ENCODE results near the gene CLOCK. TPM values are rescaled to one million over a fixed set of nuclear protein-coding genes. Genes with fewer than 3 reads are reported as not detected.

Gene CLOCK
- total RNA-seq, 1 experiment from 2014 or later: 9.5 TPM

- intact Hi-C loops (cut with micrococcal nuclease; ENCODE audit: unreplicated experiment): no loop called here
- no TSS peak for BruUV-seq (replicated peaks)
- H3K9me3 ChIP-seq: no peaks in the 10 kb centered on the region
- peaks cover 22% of the 10 kb centered on the region for H3K4me1 ChIP-seq
- no peak overlapping the region for H3K27ac Mint-ChIP-seq (ENCODE audit: unreplicated experiment)
- no peaks in the 10 kb centered on the region for H3K27me3 ChIP-seq (replicated peaks; ENCODE audit: control insufficient read depth, insufficient read depth, low read length)
- H3K4me3 Mint-ChIP-seq (ENCODE audit: unreplicated experiment): no peak overlapping the region
- H3K9me3 Mint-ChIP-seq (ENCODE audit: unreplicated experiment): no peaks in the 10 kb centered on the region
- no peak for TF ChIP-seq CTCF (IDR thresholded peaks at IDR 0.05; ENCODE audit: insufficient read depth in 1 of 2, low read depth in 1 of 2, low read length in 1 of 2, severe bottlenecking in 1 of 2, unreplicated experiment in 1 of 2)
- H3K36me3 Mint-ChIP-seq (ENCODE audit: insufficient read depth, unreplicated experiment): peaks cover 35% of the 10 kb centered on the region
- H3K27me3 Mint-ChIP-seq (ENCODE audit: insufficient read depth, unreplicated experiment): no peaks in the 10 kb centered on the region
- no peak overlapping the region for H3K4me3 ChIP-seq (ENCODE audit: low read depth, low read length)
- H3K4me1 Mint-ChIP-seq (ENCODE audit: low read depth, unreplicated experiment): peaks cover 22% of the 10 kb centered on the region
- CTCF ChIA-PET: no interaction called here
- DNase-seq: no peak
- H3K36me3 ChIP-seq (ENCODE audit: control insufficient read depth, insufficient read depth, low read length): no peaks in the 10 kb centered on the region; the same call in 1 of the 2 replicates
- POLR2A ChIA-PET: no interaction called here
Measured at GRCh38 chr4:55442541-55442940, 104.2 kb downstream of the CLOCK start.

- no peaks in the 10 kb centered on the region for H3K27me3 Mint-ChIP-seq (ENCODE audit: insufficient read depth, unreplicated experiment)
- BruUV-seq (replicated peaks): no TSS peak
- no peaks in the 10 kb centered on the region for H3K9me3 Mint-ChIP-seq (ENCODE audit: unreplicated experiment)
- H3K4me3 Mint-ChIP-seq (ENCODE audit: unreplicated experiment): no peak overlapping the region
- Histone ChIP-seq H3K36me3 (ENCODE audit: control insufficient read depth, insufficient read depth, low read length) (no peaks in the 10 kb centered on the region; the same call in 1 of the 2 replicates), H3K4me1 (peaks cover 38% of the 10 kb centered on the region), H3K27me3 (replicated peaks; ENCODE audit: control insufficient read depth, insufficient read depth, low read length) (no peaks in the 10 kb centered on the region), H3K4me3 (ENCODE audit: low read depth, low read length) (no peak overlapping the region), H3K9me3 (no peaks in the 10 kb centered on the region)
- peaks cover 42% of the 10 kb centered on the region for H3K36me3 Mint-ChIP-seq (ENCODE audit: insufficient read depth, unreplicated experiment)
- intact Hi-C loops (cut with micrococcal nuclease; ENCODE audit: unreplicated experiment): no loop called here
- H3K27ac Mint-ChIP-seq (ENCODE audit: unreplicated experiment): no peak overlapping the region
- no peak for TF ChIP-seq CTCF (IDR thresholded peaks at IDR 0.05; ENCODE audit: insufficient read depth in 1 of 2, low read depth in 1 of 2, low read length in 1 of 2, severe bottlenecking in 1 of 2, unreplicated experiment in 1 of 2)
- ChIA-PET POLR2A (no interaction called here), CTCF (no interaction called here)
- peaks cover 22% of the 10 kb centered on the region for H3K4me1 Mint-ChIP-seq (ENCODE audit: low read depth, unreplicated experiment)
- no peak for DNase-seq
Measured at GRCh38 chr4:55440786-55441185, 105.9 kb downstream of the CLOCK start.

GRCh38 chr4:55439023-55439422 lies 107.7 kb downstream of the CLOCK start:
- intact Hi-C loops (cut with micrococcal nuclease; ENCODE audit: unreplicated experiment): loop anchor here (2.0 to 5.0 kb wide), 2 partner anchors 92 to 108 kb away; partner anchors contain the start of genes CLOCK and SRD5A3
- Mint-ChIP-seq H3K36me3 (ENCODE audit: insufficient read depth, unreplicated experiment) (peaks cover 56% of the 10 kb centered on the region), H3K27ac (ENCODE audit: unreplicated experiment) (peak overlapping the region; percentile 77), H3K27me3 (ENCODE audit: insufficient read depth, unreplicated experiment) (no peaks in the 10 kb centered on the region), H3K4me1 (ENCODE audit: low read depth, unreplicated experiment) (peaks cover 22% of the 10 kb centered on the region), H3K4me3 (ENCODE audit: unreplicated experiment) (peak overlapping the region; percentile 54), H3K9me3 (ENCODE audit: unreplicated experiment) (no peaks in the 10 kb centered on the region)
- Histone ChIP-seq H3K9me3 (no peaks in the 10 kb centered on the region), H3K27me3 (replicated peaks; ENCODE audit: control insufficient read depth, insufficient read depth, low read length) (no peaks in the 10 kb centered on the region), H3K36me3 (ENCODE audit: control insufficient read depth, insufficient read depth, low read length) (peaks cover 1% of the 10 kb centered on the region; the same call in 1 of the 2 replicates), H3K4me3 (ENCODE audit: low read depth, low read length) (no peak overlapping the region), H3K4me1 (peaks cover 46% of the 10 kb centered on the region)
- no peak for TF ChIP-seq CTCF (IDR thresholded peaks at IDR 0.05; ENCODE audit: insufficient read depth in 1 of 2, low read depth in 1 of 2, low read length in 1 of 2, severe bottlenecking in 1 of 2, unreplicated experiment in 1 of 2)
- ChIA-PET POLR2A (no interaction called here), CTCF (no interaction called here)
- no peak for DNase-seq
- no TSS peak for BruUV-seq (replicated peaks)
